ENCODE data around the gene PTCRA.

PTCRA gene

GRCh38 chr6:42962502-42963178 lies 46.8 kb downstream of the PTCRA start:
- TF ChIP-seq CTCF (IDR thresholded peaks at IDR 0.05; ENCODE audit: insufficient read depth, low read length, poor library complexity, severe bottlenecking) = no peak
- no peak overlapping the region for H3K4me3 ChIP-seq (replicated peaks; ENCODE audit: low read depth, low read length)
- peaks cover 19% of the 10 kb centered on the region for H3K36me3 ChIP-seq (ENCODE audit: control insufficient read depth, insufficient read depth, low read length)
- DNase-seq (ENCODE audit: extremely low read depth, insufficient read length) = no peak
- no peaks in the 10 kb centered on the region for H3K27me3 ChIP-seq (replicated peaks; ENCODE audit: control insufficient read depth, insufficient read depth, low read length)

- TF ChIP-seq CTCF (IDR thresholded peaks at IDR 0.05; ENCODE audit: insufficient read depth, low read length, poor library complexity, severe bottlenecking) = no peak
- peaks cover 19% of the 10 kb centered on the region for H3K36me3 ChIP-seq (ENCODE audit: control insufficient read depth, insufficient read depth, low read length)
- DNase-seq (ENCODE audit: extremely low read depth, insufficient read length) = no peak
- H3K27me3 ChIP-seq (replicated peaks; ENCODE audit: control insufficient read depth, insufficient read depth, low read length) = no peaks in the 10 kb centered on the region
- H3K4me3 ChIP-seq (replicated peaks; ENCODE audit: low read depth, low read length) = no peak overlapping the region
These were observed 47.5 kb downstream of the PTCRA start for GRCh38 chr6:42963179-42963854.

GRCh38 chr6:42963855-42964605 lies 48.2 kb downstream of the PTCRA start:
- Histone ChIP-seq H3K36me3 (ENCODE audit: control insufficient read depth, insufficient read depth, low read length) (peaks cover 22% of the 10 kb centered on the region), H3K27me3 (replicated peaks; ENCODE audit: control insufficient read depth, insufficient read depth, low read length) (no peaks in the 10 kb centered on the region), H3K4me3 (replicated peaks; ENCODE audit: low read depth, low read length) (no peak overlapping the region)
- peak; percentile 31 for TF ChIP-seq CTCF (IDR thresholded peaks at IDR 0.05; ENCODE audit: insufficient read depth, low read length, poor library complexity, severe bottlenecking)
- no peak for DNase-seq (ENCODE audit: extremely low read depth, insufficient read length)

GRCh38 chr6:42966571-42966970 lies 50.7 kb downstream of the PTCRA start:
- DNase-seq (ENCODE audit: extremely low read depth, insufficient read length) = no peak
- Histone ChIP-seq H3K36me3 (ENCODE audit: control insufficient read depth, insufficient read depth, low read length) (peaks cover 23% of the 10 kb centered on the region), H3K4me3 (replicated peaks; ENCODE audit: low read depth, low read length) (no peak overlapping the region), H3K27me3 (replicated peaks; ENCODE audit: control insufficient read depth, insufficient read depth, low read length) (no peaks in the 10 kb centered on the region)
- no peak for TF ChIP-seq CTCF (IDR thresholded peaks at IDR 0.05; ENCODE audit: insufficient read depth, low read length, poor library complexity, severe bottlenecking)

- DNase-seq (ENCODE audit: extremely low read depth, insufficient read length) = no peak
- H3K4me3 ChIP-seq (replicated peaks; ENCODE audit: low read depth, low read length) = no peak overlapping the region
- peaks cover 21% of the 10 kb centered on the region for H3K36me3 ChIP-seq (ENCODE audit: control insufficient read depth, insufficient read depth, low read length)
- no peak for TF ChIP-seq CTCF (IDR thresholded peaks at IDR 0.05; ENCODE audit: insufficient read depth, low read length, poor library complexity, severe bottlenecking)
- no peaks in the 10 kb centered on the region for H3K27me3 ChIP-seq (replicated peaks; ENCODE audit: control insufficient read depth, insufficient read depth, low read length)
These were observed 51.4 kb downstream of the PTCRA start for GRCh38 chr6:42967228-42967627.

Data from GM06990 (cell line).